ENCODE data around the gene GPI. TPM values are rescaled to one million over a fixed set of nuclear protein-coding genes. Genes with fewer than 3 reads are reported as not detected.
A peak's percentile ranks its signal among the peaks of the same experiment; 100 is the strongest.

GPI gene
- total and polyA plus RNA-seq, 2 of the 8 experiments (the other 6 are each of a cell fraction or from before 2014, with no cell fraction given): 171 to 360 TPM

GRCh38 chr19:34360354-34360909, 4.6 kb upstream of the GPI start:
- Histone ChIP-seq H3K27me3 (replicated peaks in 1 of 4; ENCODE audit: control insufficient read depth in 3 of 4, extremely low read depth in 1 of 4, insufficient read depth in 3 of 4, low read length in 3 of 4) (no peaks in the 10 kb centered on the region), H2BK15ac (ENCODE audit: low read length) (peak overlapping the region; percentile 88; the same call in 1 of the 2 replicates), H3K27ac (ENCODE audit: low read depth, low read length) (no peak overlapping the region), H4K20me1 (replicated peaks in 1 of 2; ENCODE audit: control insufficient read depth in 1 of 2, insufficient read depth in 2 of 2, low read length in 2 of 2) (no peaks in the 10 kb centered on the region), H3K4me3 (ENCODE audit: extremely low read depth in 1 of 4, insufficient read depth in 2 of 4, low read depth in 3 of 4, low read length in 4 of 4) (no peak overlapping the region), H3K79me1 (ENCODE audit: low read depth, low read length) (no peaks in the 10 kb centered on the region), H4K8ac (ENCODE audit: extremely low read depth, insufficient read depth, low read length) (no peak overlapping the region), H4K91ac (replicated peaks; ENCODE audit: insufficient read length, low read length) (no peak overlapping the region), H2AK5ac (ENCODE audit: low read depth, low read length) (no peak overlapping the region), H3K23ac (ENCODE audit: insufficient read length) (no peak overlapping the region), H3K4me2 (ENCODE audit: insufficient read depth in 1 of 2, low read depth in 2 of 2, low read length in 2 of 2) (peak overlapping the region in 1 of 2 experiments; percentile 34; a peak in 1 of 4 replicates), H3K79me2 (ENCODE audit: control insufficient read depth in 1 of 2, insufficient read depth in 2 of 2, low read length in 2 of 2) (peaks cover 0 to 3% of the 10 kb centered on the region in 2 experiments; a peak in 2 of 4 replicates), H2AFZ (ENCODE audit: low read length) (no peak overlapping the region), H3K36me3 (ENCODE audit: control insufficient read depth in 2 of 4, insufficient read depth in 4 of 4, low read length in 3 of 4) (no peaks in the 10 kb centered on the region), H4K5ac (ENCODE audit: insufficient read length, low read depth, low read length) (no peak overlapping the region), H3K56ac (replicated peaks; ENCODE audit: insufficient read length, low read depth, low read length) (no peak overlapping the region), H3K9ac (replicated peaks in 1 of 4; ENCODE audit: extremely low read depth in 1 of 4, low read depth in 3 of 4, low read length in 3 of 4) (no peak overlapping the region; a peak in 1 of 7 replicates), H2BK20ac (ENCODE audit: low read length) (no peak overlapping the region), H3K14ac (ENCODE audit: insufficient read length) (no peak overlapping the region), H3K4me1 (replicated peaks in 1 of 4; ENCODE audit: control insufficient read depth in 3 of 4, insufficient read depth in 4 of 4, low read length in 3 of 4) (peaks cover 3 to 14% (median 5%) of the 10 kb centered on the region in 4 experiments; a peak in 6 of 7 replicates), H3K23me2 (ENCODE audit: low read depth, low read length) (peaks cover under 1% of the 10 kb centered on the region; the same call in 1 of the 2 replicates), H2BK12ac (ENCODE audit: low read depth, low read length) (0 out of 2 replicates have a peak overlapping the region, but pooled peaks have one; percentile 30), H3K9me3 (ENCODE audit: insufficient read depth in 2 of 2, low read depth in 1 of 2, low read length in 1 of 2) (no peaks in the 10 kb centered on the region), H3K18ac (ENCODE audit: extremely low read depth, low read length) (no peak overlapping the region), H2BK5ac (ENCODE audit: low read depth, low read length) (no peak overlapping the region), H2BK120ac (replicated peaks; ENCODE audit: low read depth, low read length) (no peak overlapping the region), H3K4ac (replicated peaks; ENCODE audit: insufficient read length, low read depth, low read length) (no peak overlapping the region)
- no peak for FAIRE-seq
- POLR2A ChIA-PET (ENCODE audit: partially characterized antibody): interaction anchor here (0.5 to 0.9 kb wide), 2 partner anchors 8 to 437 kb away, joined by 3 read pairs; no protein-coding TSS in a partner anchor
- no peak for DNase-seq (ENCODE audit: low read depth in 1 of 2, low spot score in 2 of 2)
- CTCF ChIA-PET (ENCODE audit: partially characterized antibody): interaction anchor here (0.6 to 0.8 kb wide), 2 partner anchors 22 to 189 kb away, joined by 3 to 4 read pairs; no protein-coding TSS in a partner anchor
- WGBS, 2 experiments (ENCODE audit: extremely low coverage in 1 of 2, insufficient coverage in 1 of 2, insufficient read length in 1 of 2, insufficient replicate concordance in 2 of 2, low coverage in 1 of 2, low lambda C conversion rate in 2 of 2, missing lambda C conversion rate in 1 of 2): 95% methylated on average over 9 of the region's 9 CpGs; no CpG with 5 or more reads in 1 of the 2 experiments
- no peak for TF ChIP-seq CBX5 (IDR thresholded peaks at IDR 0.05; ENCODE audit: low read depth, low read length)
- no peak for TF ChIP-seq CREB1 (IDR thresholded peaks at IDR 0.05)
- no peak for TF ChIP-seq TAF7 (optimal IDR thresholded peaks at IDR 0.05; ENCODE audit: borderline replicate concordance, low read depth, low read length)
- TF ChIP-seq SP4 (IDR thresholded peaks at IDR 0.05; ENCODE audit: low read length): no peak
- TF ChIP-seq TCF12 (IDR thresholded peaks at IDR 0.05; ENCODE audit: low read depth, low read length): no peak
- no peak for TF ChIP-seq SIX5 (IDR thresholded peaks at IDR 0.05; ENCODE audit: low read depth, low read length)
- no peak for TF ChIP-seq RBBP5 (IDR thresholded peaks at IDR 0.05; ENCODE audit: borderline replicate concordance, low read depth, low read length)
- TF ChIP-seq SAP30 (IDR thresholded peaks at IDR 0.05; ENCODE audit: insufficient read depth, insufficient replicate concordance, low read length): no peak
- no peak for TF ChIP-seq USF2 (IDR thresholded peaks at IDR 0.05; ENCODE audit: low read length)
- no peak for TF ChIP-seq BCL11A (IDR thresholded peaks at IDR 0.05; ENCODE audit: low read depth in 2 of 2, low read length in 2 of 2)
- TF ChIP-seq POU5F1 (IDR thresholded peaks at IDR 0.05; ENCODE audit: low read depth, low read length): no peak
- no peak for TF ChIP-seq RFX5 (IDR thresholded peaks at IDR 0.05; ENCODE audit: borderline replicate concordance, low read depth, low read length)
